Spleen (tissue), 7 donors: Measurements from ENCODE around the gene TRMT61A.

Experiments used
- POLR2A ChIP-seq, 3 donors: fragments of 450-650 bp; IDR thresholded peaks; one replicate each; pipeline ENCODE4 v1.5.1; 2017; ENCODE audit warnings: antibody characterized with exemption in 3 of 3, mild to moderate bottlenecking in 1 of 3
- POLR2AphosphoS5 ChIP-seq, 3 donors: sonication (generic); formaldehyde crosslinking; IDR thresholded peaks; one replicate each; pipeline ENCODE4 v1.5.1; 2017; ENCODE audit warnings: antibody characterized with exemption in 3 of 3
- TF ChIP-seq, protein P1 (sequence below), 11 experiments: fragments of 200-600 bp in 7 of 11; fragments of 450-650 bp in 4 of 11; sonication (generic) in 4 of 11; IDR thresholded peaks in 8 of 11; conservative IDR thresholded peaks in 3 of 11; 1 replicate in 7 of 11; 2 replicates in 4 of 11; pipeline versions ENCODE4 v1.4.0 to v1.8.0; 2016 to 2021; ENCODE audit warnings: antibody characterized with exemption in 11 of 11, inconsistent platforms in 4 of 11, mild to moderate bottlenecking in 1 of 11
- donor health status: DM: no; HTN: no; CAD: no; lungs with moderate emphysema.
- donor health status: DM: no; HTN: no; CAD: no.
- donor health status: DM: no; HTN: no; CAD: no.

DNA sequence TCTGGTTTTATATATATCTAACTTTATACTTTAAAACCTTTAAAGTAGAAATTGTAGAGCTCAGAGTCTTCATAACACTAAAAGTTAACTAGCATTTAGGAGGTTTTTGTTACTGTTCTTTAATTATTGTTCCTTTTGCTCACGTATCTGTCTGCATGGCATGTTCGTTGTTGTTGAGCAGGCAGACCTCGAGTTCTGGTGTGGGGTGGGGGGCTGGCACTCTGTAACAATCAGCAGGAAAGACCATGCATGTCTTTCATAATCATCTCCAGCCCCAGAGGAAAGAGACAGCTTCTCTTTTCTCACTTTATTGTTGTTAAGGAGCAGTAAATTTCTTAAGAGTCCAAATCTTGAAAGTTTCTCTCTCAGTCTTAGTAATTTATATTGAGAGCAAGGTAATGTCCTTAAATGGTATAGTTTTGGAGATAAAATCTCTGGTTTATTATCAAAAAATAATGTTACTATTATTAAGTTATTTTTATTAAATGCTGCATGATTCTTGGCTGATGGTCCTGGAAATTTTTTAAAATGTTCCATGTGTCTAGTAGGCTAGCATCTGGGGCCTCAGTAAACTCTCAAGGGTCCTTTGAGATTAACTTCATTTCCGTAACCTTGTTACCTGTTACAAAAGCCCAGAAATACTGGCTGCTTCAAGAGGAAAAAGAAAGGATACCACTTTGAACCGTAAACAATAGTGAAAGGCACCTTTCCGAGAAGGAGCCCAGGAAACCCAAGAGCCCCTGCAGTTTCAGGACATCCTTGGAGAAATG, 36.7 kb upstream of the TRMT61A start:
- TF ChIP-seq, protein P1, sequence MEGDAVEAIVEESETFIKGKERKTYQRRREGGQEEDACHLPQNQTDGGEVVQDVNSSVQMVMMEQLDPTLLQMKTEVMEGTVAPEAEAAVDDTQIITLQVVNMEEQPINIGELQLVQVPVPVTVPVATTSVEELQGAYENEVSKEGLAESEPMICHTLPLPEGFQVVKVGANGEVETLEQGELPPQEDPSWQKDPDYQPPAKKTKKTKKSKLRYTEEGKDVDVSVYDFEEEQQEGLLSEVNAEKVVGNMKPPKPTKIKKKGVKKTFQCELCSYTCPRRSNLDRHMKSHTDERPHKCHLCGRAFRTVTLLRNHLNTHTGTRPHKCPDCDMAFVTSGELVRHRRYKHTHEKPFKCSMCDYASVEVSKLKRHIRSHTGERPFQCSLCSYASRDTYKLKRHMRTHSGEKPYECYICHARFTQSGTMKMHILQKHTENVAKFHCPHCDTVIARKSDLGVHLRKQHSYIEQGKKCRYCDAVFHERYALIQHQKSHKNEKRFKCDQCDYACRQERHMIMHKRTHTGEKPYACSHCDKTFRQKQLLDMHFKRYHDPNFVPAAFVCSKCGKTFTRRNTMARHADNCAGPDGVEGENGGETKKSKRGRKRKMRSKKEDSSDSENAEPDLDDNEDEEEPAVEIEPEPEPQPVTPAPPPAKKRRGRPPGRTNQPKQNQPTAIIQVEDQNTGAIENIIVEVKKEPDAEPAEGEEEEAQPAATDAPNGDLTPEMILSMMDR (IDR thresholded peaks at IDR 0.05 in 8 of 11, conservative IDR thresholded peaks at IDR 0.05 in 3 of 11): no peak
- TF ChIP-seq POLR2A (IDR thresholded peaks at IDR 0.05) (no peak), POLR2AphosphoS5 (IDR thresholded peaks at IDR 0.05) (no peak)
